HG03439 (cell line): ENCODE data around the gene FGA.
"Not testable (repeated sequence)": the region's sequence is repeated elsewhere in the genome, so short reads cannot be mapped to it uniquely, and the experiment has no call there.

Experiments
- ATAC-seq: cut with Tn5 transposase; IDR thresholded peaks from one replicate; pipeline ENCODE4 v1.9.1; 2021; ENCODE audit warnings: mild to moderate bottlenecking, moderate library complexity; ENCODE audit not compliant: unreplicated experiment

FGA gene

GRCh38 chr4:154608361-154609252 is 18.1 kb upstream of the FGA start:
- no peak for ATAC-seq

GRCh38 chr4:154606728-154607723 is 16.5 kb upstream of the FGA start:
- ATAC-seq: no peak

GRCh38 chr4:154604696-154605200 is 14.2 kb upstream of the FGA start:
- ATAC-seq: no peak

- ATAC-seq: no peak
These were observed 12.7 kb upstream of the FGA start for GRCh38 chr4:154603033-154603943.

GRCh38 chr4:154602404-154603020 is 12.0 kb upstream of the FGA start:
- ATAC-seq: no peak

GRCh38 chr4:154597798-154598774 is 7.5 kb upstream of the FGA start:
- no peak for ATAC-seq

GRCh38 chr4:154597281-154597680 is 6.7 kb upstream of the FGA start:
- not testable (repeated sequence) for ATAC-seq

- no peak for ATAC-seq
These were observed 5.3 kb upstream of the FGA start for GRCh38 chr4:154595807-154596206.

GRCh38 chr4:154594343-154594742 is 3.8 kb upstream of the FGA start:
- ATAC-seq: not testable (repeated sequence)

- ATAC-seq: no peak
These were observed 3.3 kb upstream of the FGA start for GRCh38 chr4:154593868-154594267.

- ATAC-seq: no peak
These were observed 1.3 kb upstream of the FGA start for GRCh38 chr4:154591890-154592289.

- no peak for ATAC-seq
These were observed 995 bp downstream of the FGA start for GRCh38 chr4:154589296-154590197.

GRCh38 chr4:154588198-154588597 is 2.3 kb downstream of the FGA start:
- no peak for ATAC-seq

- ATAC-seq: no peak
These were observed 4.1 kb downstream of the FGA start for GRCh38 chr4:154586296-154587033.

- ATAC-seq: no peak
These were observed 5.0 kb downstream of the FGA start for GRCh38 chr4:154585369-154586018.

GRCh38 chr4:154584259-154584658 is 6.3 kb downstream of the FGA start:
- ATAC-seq: no peak
